ENCODE measurements around the gene PHAF1. TPM values are rescaled to one million over a fixed set of nuclear protein-coding genes. Genes with fewer than 3 reads are reported as not detected.

PHAF1 gene
- total and polyA plus RNA-seq, 2 of the 13 experiments (the other 11 are each of a cell fraction or from before 2014, with no cell fraction given), result 48.3 to 174 TPM

DNA sequence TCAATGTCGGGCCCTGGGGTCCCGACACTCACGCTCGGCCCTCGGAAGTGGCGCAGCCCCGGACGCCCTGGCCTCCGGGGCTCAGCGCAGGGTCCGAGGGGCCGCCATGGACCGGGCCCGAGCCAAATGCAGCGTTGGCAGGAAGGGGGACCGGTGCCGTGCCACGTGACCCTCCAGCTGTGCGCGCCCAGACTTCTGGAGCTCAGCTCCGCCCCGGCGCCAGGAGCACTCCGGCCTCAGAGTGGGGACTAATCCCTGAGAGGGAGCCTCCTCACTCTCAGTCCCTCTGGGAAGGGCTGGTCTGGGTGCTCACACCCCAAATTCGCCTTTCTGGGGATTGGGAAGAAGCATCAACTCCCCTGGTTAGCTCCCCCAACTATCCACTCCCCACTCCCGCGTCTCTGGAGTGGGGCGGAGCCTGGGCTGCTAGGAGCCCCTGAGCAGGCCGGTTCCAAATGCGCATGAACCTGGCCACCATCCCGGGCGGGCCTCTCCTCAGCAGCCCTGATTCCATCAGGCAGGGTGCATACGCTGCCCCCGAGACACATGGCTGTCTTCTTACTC lies 41.2 kb downstream of the PHAF1 start, which contains the start of gene B3GNT9 (continued):
- TF ChIP-seq, protein P1, sequence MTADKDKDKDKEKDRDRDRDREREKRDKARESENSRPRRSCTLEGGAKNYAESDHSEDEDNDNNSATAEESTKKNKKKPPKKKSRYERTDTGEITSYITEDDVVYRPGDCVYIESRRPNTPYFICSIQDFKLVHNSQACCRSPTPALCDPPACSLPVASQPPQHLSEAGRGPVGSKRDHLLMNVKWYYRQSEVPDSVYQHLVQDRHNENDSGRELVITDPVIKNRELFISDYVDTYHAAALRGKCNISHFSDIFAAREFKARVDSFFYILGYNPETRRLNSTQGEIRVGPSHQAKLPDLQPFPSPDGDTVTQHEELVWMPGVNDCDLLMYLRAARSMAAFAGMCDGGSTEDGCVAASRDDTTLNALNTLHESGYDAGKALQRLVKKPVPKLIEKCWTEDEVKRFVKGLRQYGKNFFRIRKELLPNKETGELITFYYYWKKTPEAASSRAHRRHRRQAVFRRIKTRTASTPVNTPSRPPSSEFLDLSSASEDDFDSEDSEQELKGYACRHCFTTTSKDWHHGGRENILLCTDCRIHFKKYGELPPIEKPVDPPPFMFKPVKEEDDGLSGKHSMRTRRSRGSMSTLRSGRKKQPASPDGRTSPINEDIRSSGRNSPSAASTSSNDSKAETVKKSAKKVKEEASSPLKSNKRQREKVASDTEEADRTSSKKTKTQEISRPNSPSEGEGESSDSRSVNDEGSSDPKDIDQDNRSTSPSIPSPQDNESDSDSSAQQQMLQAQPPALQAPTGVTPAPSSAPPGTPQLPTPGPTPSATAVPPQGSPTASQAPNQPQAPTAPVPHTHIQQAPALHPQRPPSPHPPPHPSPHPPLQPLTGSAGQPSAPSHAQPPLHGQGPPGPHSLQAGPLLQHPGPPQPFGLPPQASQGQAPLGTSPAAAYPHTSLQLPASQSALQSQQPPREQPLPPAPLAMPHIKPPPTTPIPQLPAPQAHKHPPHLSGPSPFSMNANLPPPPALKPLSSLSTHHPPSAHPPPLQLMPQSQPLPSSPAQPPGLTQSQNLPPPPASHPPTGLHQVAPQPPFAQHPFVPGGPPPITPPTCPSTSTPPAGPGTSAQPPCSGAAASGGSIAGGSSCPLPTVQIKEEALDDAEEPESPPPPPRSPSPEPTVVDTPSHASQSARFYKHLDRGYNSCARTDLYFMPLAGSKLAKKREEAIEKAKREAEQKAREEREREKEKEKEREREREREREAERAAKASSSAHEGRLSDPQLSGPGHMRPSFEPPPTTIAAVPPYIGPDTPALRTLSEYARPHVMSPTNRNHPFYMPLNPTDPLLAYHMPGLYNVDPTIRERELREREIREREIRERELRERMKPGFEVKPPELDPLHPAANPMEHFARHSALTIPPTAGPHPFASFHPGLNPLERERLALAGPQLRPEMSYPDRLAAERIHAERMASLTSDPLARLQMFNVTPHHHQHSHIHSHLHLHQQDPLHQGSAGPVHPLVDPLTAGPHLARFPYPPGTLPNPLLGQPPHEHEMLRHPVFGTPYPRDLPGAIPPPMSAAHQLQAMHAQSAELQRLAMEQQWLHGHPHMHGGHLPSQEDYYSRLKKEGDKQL (CRISPR knock-in tag; IDR thresholded peaks at IDR 0.05; ENCODE audit: low read depth), result no peak
- TF ChIP-seq, protein P2, sequence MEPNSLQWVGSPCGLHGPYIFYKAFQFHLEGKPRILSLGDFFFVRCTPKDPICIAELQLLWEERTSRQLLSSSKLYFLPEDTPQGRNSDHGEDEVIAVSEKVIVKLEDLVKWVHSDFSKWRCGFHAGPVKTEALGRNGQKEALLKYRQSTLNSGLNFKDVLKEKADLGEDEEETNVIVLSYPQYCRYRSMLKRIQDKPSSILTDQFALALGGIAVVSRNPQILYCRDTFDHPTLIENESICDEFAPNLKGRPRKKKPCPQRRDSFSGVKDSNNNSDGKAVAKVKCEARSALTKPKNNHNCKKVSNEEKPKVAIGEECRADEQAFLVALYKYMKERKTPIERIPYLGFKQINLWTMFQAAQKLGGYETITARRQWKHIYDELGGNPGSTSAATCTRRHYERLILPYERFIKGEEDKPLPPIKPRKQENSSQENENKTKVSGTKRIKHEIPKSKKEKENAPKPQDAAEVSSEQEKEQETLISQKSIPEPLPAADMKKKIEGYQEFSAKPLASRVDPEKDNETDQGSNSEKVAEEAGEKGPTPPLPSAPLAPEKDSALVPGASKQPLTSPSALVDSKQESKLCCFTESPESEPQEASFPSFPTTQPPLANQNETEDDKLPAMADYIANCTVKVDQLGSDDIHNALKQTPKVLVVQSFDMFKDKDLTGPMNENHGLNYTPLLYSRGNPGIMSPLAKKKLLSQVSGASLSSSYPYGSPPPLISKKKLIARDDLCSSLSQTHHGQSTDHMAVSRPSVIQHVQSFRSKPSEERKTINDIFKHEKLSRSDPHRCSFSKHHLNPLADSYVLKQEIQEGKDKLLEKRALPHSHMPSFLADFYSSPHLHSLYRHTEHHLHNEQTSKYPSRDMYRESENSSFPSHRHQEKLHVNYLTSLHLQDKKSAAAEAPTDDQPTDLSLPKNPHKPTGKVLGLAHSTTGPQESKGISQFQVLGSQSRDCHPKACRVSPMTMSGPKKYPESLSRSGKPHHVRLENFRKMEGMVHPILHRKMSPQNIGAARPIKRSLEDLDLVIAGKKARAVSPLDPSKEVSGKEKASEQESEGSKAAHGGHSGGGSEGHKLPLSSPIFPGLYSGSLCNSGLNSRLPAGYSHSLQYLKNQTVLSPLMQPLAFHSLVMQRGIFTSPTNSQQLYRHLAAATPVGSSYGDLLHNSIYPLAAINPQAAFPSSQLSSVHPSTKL (CRISPR knock-in tag; IDR thresholded peaks at IDR 0.05), result no peak
- TF ChIP-seq TEAD2 (CRISPR knock-in tag; IDR thresholded peaks at IDR 0.05) (no peak), ZFP37 (CRISPR knock-in tag; IDR thresholded peaks at IDR 0.05; ENCODE audit: borderline replicate concordance) (no peak), RFXAP (CRISPR knock-in tag; IDR thresholded peaks at IDR 0.05; ENCODE audit: borderline replicate concordance) (no peak), ZNF354B (CRISPR knock-in tag; IDR thresholded peaks at IDR 0.05) (no peak), ESRRA (CRISPR knock-in tag; IDR thresholded peaks at IDR 0.05; ENCODE audit: low read depth) (no peak), NR2C2 (CRISPR knock-in tag; IDR thresholded peaks at IDR 0.05; ENCODE audit: borderline replicate concordance) (no peak; the same call in 1 of the 2 replicates)
- TF ChIP-seq, protein P3, sequence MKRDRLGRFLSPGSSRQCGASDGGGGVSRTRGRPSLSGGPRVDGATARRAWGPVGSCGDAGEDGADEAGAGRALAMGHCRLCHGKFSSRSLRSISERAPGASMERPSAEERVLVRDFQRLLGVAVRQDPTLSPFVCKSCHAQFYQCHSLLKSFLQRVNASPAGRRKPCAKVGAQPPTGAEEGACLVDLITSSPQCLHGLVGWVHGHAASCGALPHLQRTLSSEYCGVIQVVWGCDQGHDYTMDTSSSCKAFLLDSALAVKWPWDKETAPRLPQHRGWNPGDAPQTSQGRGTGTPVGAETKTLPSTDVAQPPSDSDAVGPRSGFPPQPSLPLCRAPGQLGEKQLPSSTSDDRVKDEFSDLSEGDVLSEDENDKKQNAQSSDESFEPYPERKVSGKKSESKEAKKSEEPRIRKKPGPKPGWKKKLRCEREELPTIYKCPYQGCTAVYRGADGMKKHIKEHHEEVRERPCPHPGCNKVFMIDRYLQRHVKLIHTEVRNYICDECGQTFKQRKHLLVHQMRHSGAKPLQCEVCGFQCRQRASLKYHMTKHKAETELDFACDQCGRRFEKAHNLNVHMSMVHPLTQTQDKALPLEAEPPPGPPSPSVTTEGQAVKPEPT (CRISPR knock-in tag; IDR thresholded peaks at IDR 0.05; ENCODE audit: low read depth), result peak; percentile 73; the same call in 1 of the 2 replicates
- TF ChIP-seq, protein P4, sequence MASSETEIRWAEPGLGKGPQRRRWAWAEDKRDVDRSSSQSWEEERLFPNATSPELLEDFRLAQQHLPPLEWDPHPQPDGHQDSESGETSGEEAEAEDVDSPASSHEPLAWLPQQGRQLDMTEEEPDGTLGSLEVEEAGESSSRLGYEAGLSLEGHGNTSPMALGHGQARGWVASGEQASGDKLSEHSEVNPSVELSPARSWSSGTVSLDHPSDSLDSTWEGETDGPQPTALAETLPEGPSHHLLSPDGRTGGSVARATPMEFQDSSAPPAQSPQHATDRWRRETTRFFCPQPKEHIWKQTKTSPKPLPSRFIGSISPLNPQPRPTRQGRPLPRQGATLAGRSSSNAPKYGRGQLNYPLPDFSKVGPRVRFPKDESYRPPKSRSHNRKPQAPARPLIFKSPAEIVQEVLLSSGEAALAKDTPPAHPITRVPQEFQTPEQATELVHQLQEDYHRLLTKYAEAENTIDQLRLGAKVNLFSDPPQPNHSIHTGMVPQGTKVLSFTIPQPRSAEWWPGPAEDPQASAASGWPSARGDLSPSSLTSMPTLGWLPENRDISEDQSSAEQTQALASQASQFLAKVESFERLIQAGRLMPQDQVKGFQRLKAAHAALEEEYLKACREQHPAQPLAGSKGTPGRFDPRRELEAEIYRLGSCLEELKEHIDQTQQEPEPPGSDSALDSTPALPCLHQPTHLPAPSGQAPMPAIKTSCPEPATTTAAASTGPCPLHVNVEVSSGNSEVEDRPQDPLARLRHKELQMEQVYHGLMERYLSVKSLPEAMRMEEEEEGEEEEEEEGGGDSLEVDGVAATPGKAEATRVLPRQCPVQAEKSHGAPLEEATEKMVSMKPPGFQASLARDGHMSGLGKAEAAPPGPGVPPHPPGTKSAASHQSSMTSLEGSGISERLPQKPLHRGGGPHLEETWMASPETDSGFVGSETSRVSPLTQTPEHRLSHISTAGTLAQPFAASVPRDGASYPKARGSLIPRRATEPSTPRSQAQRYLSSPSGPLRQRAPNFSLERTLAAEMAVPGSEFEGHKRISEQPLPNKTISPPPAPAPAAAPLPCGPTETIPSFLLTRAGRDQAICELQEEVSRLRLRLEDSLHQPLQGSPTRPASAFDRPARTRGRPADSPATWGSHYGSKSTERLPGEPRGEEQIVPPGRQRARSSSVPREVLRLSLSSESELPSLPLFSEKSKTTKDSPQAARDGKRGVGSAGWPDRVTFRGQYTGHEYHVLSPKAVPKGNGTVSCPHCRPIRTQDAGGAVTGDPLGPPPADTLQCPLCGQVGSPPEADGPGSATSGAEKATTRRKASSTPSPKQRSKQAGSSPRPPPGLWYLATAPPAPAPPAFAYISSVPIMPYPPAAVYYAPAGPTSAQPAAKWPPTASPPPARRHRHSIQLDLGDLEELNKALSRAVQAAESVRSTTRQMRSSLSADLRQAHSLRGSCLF (CRISPR knock-in tag; IDR thresholded peaks at IDR 0.05; ENCODE audit: borderline replicate concordance), result no peak

Data from HepG2 (cell line).